HCT116 (cell line): ENCODE measurements around the gene FILIP1. TPM values are rescaled to one million over a fixed set of nuclear protein-coding genes. Genes with fewer than 3 reads are reported as not detected.

Experiments used
- microRNA-seq: library from miRNA; unstranded; fragments of <30 nt; microRNA quantifications from one replicate; pipeline ENCODE4, GENCODE V29; 2016; ENCODE audit warnings: borderline number of aligned reads
- total RNA-seq: library from RNA; stranded (reverse); gene quantifications from one replicate; pipeline ENCODE4 v1.2.1, GENCODE V29; 2021; ENCODE audit not compliant: unreplicated experiment

Gene FILIP1
- total RNA-seq, 1 experiment from 2014 or later, result 0.05 TPM

Small RNA genes within 50 kb of the gene (microRNA-seq; reads per million reads assigned to microRNA genes)
- gene MIR4463, result not detected

Other genes starting within 250 kb of the FILIP1 start
- gene COX7A2, start 250.0 kb downstream of the FILIP1 start, total RNA-seq, result 600 TPM
- gene TMEM30A, start 209.0 kb downstream of the FILIP1 start, total RNA-seq, result 73.4 TPM
- gene SENP6, start 108.1 kb upstream of the FILIP1 start, total RNA-seq, result 78.1 TPM